GM19324 (cell line): Measurements from ENCODE around the gene CD320.
A peak's percentile ranks its signal among the peaks of the same experiment; 100 is the strongest.
"Not testable (repeated sequence)": the region's sequence is repeated elsewhere in the genome, so short reads cannot be mapped to it uniquely, and the experiment has no call there.

ENCODE experiments used
- ATAC-seq: cut with Tn5 transposase; IDR thresholded peaks from one replicate; pipeline ENCODE4 v1.9.1; 2021; ENCODE audit warnings: mild to moderate bottlenecking, moderate library complexity; ENCODE audit not compliant: unreplicated experiment, low FRiP score

The CD320 gene

DNA sequence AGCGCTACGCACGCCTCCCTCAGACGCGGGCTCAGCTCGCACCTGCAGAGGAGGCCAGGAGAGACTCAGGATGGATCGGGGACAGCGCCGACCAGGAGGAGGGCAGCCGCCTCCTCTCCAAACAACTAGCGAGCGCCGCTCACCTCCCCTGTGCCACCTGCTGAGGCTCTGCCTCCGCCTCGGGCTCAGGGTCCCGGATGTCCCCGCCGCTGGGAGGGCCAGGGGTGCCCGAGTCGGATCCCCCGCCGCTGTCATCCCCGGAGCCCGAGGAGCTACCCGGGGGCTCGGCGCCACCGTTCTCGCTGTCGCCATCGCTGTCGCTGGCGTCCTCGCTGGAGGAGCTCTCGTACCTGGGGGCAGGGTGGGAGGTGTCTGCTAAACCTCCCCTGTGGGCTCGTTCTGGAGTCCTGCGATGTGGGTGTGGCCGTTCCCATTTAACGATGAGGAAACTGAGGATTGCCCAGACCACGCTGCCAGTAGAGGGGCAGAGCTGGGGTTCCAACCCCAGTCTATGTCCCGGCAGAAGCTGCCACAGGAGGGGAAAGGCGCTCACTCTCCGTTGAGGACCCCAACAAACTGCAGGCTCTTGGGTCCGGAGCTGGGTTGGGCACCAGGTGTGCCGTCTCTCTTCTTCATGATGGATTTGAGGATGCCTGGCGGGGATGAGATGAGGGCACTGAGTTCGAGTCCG is 25.8 kb upstream of the CD320 start:
- no peak for ATAC-seq

DNA sequence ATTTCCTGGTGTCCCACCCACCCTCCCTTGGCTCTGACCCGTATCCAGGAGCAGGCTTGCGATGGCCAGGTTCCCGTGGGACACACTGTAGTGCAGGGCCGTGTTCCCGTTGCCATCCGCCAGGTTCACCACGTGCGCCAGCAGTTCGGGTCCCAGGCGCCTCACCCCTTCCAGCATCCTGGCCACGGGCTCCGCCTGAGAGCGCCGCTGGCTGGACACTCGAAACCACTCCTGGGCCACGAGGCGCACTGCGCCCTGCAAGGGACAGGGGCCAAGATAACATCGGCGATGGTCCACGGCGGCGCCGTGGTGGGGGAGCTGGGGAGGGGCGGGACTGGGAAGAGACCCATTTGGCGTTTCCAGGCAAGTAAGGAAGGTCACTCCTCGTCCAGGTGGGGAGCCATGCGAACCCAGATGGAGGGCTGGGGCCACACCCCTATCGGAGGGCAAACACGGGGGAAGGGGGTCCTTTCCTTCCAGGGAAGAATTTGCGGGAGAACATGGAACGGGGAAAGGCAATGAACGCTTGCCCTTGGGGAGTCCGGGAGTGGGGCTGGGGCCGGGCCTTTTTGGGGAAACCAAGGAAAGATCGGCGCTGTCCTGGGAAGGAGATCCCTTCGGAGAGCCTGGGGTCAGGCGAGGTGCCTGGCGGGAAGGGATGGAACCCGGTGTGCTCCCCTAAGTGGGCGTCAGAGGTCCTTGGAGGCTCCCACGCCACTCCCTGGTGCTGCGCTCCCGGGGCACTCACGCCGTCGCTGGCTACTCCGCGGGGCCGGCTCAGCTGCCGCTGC is 25.0 kb upstream of the CD320 start:
- no peak for ATAC-seq

DNA sequence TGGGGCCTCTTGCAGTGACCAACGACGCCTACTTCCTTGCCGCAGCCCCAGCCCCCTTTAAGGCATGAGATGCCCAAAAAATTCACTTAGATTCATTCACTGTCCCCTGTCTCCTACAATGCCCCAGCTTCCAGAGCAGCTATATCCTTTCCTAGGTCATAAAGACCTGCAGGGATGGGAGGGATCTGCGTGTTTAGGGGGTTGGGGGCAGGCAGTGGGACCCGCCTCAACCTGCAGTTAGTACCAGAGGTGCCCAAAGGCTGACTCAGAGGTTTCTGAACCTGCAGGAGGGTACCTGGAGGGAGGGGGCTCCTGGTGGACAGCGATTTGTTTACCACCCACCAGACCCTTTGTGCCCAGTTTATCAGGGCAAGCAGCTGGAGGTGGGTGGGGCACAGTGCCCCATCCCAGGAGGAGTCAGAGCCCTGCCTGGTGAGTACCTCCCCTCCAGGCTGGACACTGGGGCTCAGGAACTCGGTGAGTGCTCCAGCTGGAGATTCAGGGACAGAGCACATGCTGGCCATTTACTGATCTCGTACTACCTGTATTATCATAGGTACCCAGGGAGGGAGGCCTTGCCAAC is 23.2 kb upstream of the CD320 start:
- ATAC-seq = no peak

DNA sequence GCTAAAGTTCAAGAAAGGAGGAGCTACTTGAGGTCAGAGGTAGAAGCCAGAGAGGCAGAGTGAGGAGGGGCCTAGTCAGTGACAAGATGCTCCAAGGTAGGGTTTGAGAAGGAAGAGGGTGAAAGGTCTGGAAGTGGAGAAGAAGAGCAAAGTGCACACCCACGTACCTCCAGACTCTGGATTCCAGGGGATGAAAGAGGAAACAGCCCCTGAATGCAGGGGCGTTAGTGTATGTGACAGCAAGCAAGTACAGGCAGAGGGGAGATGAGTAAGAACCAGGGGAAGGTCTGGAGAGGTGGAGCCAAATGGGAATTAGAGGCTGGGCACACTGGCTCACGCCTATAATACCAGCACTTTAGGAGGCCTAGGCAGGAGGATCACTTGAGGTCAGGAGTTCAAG is 21.8 kb upstream of the CD320 start:
- ATAC-seq = no peak

DNA sequence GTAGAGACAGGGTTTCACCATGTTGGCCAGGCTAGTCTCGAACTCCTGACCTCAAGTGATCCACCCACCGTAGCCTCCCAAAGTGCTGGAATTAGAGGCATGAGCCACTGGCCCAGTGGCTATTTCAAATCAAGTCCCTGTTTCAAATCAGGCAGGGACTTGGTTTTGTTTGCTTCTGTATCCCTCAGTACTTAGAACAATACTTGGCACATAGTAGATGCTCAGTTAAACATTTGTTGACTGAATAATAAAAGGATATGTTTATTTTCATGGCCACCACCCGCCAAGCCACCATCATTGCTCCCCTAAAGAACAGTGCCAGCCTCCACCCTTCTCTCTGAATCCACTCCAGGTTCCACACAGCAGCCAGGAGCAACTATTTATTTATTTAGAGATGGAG is 17.3 kb upstream of the CD320 start:
- ATAC-seq = no peak

DNA sequence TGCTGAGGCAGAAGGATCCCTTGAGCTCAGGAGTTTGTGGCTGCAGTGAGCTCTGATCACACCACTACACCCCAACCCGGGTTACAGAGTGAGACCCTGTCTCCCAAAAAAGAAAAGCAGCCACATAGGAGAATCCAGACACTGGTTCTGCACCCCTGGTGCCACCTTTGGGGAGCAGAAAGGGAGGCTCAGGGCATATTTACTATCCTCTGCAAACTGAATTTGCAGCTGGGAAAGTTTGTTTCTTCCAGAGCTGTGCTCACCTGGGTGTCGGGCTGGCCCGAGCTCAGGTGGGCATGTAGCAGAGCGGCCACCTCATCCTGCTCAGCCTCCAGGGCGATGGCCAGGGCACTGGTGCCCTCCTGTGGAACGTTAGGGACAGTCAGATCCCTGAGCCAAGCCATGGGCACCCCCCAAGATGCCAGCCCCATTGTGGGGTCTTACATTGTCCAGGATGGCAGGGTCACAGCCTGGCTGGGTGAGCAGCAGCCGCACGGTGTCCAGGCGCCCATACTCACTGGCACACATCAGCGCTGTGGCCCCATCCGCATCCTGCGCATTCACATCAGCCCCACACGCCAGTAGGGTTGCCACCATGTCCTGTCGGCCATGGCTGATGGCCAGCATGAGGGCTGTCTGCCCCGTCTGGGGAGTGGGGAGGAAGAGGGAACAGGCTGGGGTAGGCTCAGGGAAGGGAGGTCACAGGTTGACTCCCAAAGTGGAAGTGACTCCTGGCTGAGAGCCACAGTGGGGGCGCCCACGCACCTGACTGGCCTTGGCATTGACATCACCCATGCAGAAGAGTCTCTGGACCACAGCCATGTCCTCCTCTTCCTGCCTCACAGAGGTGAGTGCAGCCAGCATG is 16.3 kb upstream of the CD320 start:
- ATAC-seq = no peak

DNA sequence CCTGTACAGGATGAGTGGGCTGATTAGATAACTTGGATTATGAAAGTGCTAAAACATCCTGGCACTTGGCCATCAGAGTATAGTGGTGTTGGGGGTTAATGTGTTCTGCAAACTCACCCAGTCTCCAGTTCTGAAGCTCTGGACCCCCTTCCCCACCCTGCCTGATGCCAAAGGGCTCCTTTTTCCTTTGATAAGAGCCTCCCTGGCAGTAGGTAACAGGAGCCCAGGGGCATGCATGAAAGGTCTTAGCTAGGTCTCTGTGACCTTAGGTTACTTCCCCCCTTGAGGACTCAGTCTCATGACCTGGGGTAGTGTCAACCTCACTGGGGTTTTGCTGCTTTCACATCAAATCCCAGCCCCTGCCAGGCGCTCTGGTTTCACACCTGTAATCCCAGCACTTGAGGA is 15.6 kb upstream of the CD320 start:
- ATAC-seq = no peak

DNA sequence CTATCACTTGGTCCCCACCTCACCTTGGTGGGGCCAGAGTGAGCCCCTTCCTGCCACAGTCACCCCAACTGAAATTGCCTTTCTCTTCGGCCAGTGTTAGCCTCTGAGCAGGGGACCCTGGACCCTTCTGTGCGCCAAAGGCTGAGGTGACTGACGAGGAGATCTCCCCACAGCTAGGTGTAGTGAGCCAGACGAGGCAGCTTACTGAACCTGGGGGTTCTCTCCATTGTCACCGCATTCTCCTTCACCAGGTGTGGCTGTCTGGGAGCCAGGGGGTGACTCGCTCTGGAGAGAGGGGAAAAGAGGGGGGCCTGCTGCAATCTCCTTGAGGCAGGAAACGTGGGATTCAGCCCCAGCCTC is 14.5 kb upstream of the CD320 start:
- ATAC-seq = no peak

DNA sequence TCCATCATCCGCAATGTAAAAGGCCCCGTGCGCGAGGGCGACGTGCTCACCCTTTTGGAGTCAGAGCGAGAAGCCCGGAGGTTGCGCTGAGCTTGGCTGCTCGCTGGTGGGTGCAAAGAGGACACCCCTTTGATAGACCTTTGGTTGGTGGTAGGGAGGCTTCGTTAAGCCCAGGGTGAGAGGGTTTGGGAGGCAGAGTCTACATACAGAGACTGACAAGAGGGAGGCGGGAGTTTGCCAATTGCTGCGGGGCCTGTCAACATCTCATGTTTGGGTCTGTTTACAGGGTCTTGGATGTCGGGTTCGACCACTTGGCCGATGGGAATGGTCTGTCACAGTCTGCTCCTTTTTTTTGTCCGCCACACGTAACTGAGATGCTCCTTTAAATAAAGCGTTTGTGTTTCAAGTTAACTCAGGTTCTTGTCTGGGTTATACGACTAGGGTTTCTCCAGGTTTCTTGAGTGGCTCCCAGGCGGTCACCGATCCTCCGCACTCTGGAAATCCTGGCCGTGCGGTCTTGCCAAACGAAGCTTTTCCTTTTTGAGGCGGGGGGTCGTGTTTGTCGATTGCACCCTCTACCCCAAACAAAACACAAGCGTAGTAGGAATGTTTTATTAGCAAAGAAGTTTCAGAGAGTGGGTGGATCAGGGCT is 14.0 kb upstream of the CD320 start:
- ATAC-seq = peak; percentile 1

DNA sequence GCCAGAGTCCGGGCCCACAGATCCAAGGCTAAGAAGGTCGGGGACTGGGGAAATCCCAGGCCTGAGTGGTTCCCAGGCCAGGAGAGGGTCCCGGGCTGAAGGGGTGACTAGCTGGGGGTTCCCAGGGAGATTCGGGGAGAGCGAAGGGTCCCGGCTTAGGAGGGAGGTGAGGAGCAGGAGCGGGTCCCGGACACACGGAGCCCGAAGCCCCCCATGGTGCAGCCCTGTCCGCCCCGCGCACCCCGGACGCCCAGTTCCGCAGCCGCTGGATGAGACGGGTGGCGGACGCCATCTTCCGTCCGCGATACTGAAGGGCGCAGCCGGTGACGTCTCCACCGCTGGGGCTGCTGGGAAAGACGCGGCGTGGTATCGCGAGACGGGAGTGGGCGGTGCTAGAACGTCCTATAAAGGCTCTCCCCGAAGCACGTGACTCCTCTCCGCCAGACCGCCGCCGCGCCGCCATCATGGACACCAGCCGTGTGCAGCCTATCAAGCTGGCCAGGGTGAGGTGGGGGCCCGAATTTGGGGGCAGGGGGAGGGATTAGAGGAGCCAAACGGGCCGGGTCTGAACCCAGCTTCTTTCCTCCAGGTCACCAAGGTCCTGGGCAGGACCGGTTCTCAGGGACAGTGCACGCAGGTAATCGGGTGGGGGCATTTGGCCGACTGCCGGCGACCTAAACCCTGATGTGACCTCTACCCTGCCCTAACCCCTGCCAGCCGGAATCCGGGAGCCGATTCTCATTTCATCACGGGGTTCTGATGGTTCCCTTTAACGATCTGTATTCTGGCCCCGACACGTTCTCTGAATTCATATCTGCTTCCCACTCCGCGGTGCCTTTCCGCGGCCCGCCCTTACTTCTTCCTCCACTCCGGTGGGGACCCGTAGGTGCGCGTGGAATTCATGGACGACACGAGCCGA is 13.2 kb upstream of the CD320 start, which contains the start of the genes NDUFA7 and RPS28:
Gene NDUFA7 (minus strand): TSS at position 309 of the 919 bp plus-strand sequence. CDS start 17 bp downstream, at position 292.
Gene RPS28 (plus strand): TSS at position 430 of the 919 bp plus-strand sequence. CDS start 35 bp downstream, at position 465.
- ATAC-seq = peak; percentile 95

DNA sequence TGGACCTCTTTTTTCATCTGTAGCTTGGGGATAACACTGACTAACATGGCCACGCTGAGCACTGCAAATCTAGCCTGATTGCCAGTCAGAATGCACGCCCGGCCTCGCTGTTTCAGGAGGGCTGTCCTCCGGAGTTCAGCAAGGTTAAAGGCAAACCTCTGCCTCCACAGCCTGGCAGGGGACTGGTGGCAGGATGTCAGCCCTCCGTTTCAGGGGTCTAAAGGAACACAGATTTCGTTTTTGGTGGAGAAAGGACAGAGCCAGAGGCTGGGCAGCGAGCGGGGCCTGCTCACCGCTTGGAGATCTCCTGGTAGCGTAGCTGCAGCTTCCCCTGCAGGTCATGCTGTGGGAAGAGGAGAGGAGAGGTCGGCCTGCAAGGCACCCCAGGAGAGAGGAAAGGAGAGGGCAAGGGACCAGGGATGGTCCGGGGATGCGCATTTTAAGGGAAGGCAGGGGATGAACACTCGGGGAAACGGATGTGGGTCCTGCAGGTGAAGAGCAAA is 12.5 kb upstream of the CD320 start:
- peak; percentile 1 for ATAC-seq

DNA sequence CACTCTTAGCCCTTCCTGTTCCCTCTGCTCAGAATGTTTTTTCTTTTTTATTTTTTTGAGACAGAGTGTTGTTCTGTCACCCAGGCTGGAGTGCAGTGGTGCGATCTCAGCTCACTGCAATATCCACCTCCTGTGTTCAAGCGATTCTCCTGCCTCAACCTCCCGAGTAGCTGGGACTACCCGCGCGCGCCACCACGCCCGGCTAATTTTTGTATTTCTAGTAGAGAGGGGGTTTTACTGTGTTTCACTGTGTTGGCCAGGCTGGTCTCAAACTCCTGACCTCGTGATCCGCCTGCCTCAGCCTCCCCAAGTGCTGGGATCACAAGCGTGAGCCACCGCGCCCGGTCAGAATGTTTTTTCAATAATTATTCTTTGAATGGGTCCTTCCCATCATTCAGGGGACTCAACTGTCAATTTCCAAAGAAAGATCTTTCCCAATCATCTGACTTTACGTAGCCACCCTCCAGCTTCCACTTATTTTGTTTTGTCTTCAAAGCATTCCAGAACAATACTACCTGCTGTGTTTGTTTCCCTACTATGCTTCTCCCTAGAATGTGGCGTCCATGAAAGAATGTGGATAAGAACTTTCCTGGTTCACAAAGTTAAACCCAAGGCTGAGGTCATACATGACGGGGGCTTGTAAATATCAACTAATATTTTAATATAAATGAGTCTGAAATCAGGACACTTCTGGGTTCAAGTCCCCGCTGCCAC is 11.8 kb upstream of the CD320 start:
- no peak for ATAC-seq

DNA sequence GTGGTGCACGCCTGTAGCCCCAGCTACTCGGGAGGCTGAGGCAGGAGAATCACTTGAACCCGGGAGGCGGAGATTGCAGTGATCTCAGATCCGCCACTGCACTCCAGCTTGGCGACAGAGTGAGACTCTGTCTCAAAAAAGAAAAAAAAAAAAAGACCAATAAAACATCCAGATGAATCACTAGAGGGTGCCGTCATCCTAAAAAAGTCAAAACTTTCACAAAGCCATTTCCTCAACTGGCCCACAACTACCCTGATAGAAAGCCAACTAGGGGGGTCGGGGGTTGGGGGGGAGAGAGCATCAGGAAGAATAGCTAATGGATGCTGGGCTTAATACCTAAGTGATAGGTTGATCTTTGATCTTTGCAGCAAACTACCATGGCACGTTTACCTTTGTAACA is 10.7 kb upstream of the CD320 start:
- ATAC-seq = not testable (repeated sequence)

DNA sequence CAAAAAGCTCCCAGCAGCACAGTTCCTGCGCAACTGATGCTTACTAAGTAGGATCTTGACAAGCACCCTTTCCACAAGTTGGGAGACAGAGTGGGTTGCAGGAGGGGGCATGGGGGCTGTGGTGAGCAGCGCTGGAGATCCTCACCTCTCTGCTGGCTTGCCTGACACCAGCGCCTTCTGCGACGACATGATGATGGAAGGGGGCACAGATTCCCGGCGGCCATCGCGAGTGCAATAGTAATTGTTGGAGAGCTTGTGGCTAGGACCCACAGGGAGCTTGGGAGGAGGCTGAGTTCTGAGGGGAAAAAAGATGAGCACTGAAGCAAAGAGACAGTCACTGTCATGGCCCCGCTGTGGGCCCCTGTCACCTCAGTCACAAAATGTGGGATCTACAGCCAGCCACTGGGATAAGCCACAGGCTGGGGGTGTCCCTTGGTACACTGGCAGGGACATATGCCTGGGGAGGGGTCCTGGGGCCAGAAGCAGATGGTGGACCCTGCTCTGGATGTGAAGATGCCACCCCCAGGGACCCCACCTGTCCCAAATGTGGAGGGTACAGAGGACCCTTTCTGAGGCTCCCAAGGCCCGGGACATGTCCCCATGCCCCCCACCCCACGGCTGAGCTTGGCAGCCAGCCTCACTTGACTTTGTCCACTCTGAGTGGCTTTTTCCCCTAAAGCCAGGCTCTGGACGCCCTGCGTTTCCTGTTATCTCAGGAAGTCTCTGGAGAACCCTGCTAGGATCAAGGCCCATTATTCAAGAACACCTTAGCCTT is 8.4 kb upstream of the CD320 start:
- ATAC-seq = no peak

DNA sequence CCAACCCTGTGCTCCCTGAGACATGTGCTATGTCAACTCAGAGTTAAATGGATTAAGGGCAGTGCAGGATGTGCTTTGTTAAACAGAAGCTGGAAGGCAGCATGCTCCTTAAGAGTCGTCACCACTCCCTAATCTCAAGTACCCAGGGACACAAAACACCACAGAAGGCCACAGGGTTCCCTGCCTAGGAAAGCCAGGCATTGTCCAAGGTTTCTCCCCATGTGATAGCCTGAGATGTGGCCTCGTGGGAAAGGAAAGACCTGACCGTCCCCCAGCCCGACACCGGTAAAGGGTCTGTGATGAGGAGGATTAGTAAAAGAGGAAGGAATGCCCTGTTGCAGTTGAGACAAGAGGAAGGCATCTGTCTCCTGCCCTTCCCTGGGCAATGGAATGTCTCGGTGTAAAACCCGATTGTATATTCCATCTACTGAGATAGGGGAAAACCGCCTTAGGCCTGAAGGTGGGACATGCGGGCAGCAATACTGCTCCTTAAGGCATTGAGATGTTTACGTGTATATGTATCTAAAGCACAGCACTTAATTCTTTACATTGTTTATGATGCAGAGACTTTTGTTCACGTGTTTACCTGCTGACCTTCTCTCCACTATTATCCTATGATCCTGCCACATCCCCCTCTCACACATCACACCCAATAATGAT is 7.0 kb upstream of the CD320 start:
- not testable (repeated sequence) for ATAC-seq

DNA sequence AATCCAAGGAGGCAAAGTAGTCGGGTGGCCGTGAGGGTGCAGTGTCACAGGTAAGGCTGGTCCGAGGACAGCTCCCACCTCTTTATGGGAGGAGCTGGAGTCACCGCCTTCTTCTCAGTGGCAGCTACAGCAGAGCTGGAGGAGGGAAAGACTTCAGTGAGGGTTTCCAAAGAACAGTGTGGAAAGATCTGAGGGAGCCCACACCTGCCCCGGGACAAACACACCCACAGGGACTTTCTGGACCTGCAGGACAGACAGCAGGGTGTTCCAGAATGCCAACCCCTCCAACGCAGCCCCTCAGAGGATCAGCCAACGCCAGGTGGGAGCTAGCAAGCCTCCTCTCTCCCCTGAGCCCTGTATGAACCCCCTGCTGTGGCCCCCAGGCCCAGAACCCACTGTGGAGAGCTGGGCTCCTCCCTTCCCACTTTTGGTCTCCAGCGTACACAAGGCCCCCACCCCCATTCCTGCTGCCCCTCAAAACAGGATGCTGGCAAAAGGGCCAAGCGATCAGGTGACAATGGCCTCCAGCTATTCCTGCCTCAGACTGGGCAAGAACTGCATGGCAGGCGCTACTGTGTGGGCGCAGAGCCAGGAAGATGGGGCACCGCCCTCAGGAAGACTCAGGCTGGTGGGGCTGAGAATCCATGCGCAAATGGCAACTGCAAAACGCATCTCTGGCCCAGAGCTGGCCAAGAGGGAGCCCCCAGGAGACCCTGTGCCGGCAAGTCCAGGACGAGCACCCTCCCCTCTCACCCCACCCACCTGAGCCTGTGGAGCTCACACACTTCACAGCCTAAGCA is 3.5 kb upstream of the CD320 start:
- no peak for ATAC-seq
